PC-3 (cell line): ENCODE results near the gene SCYL1.
"Not testable (repeated sequence)": the region's sequence is repeated elsewhere in the genome, so short reads cannot be mapped to it uniquely, and the experiment has no call there.

Experiments
- CTCF ChIP-seq: fragments of 300-600 bp; sonication (generic); conservative IDR thresholded peaks from 2 replicates; pipeline ENCODE4 v1.5.1; 2017; ENCODE audit warnings: antibody characterized with exemption, low read depth, mild to moderate bottlenecking, low read length
- EZH2 ChIP-seq: fragments of 300-600 bp; sonication (generic); IDR thresholded peaks from one replicate; pipeline ENCODE4 v1.6.1; 2017; ENCODE audit warnings: antibody characterized with exemption, mild to moderate bottlenecking, low read length; ENCODE audit not compliant: unreplicated experiment

- TF ChIP-seq CTCF, EZH2: not testable (repeated sequence)
These were observed 2.9 kb upstream of the SCYL1 start for GRCh38 chr11:65521777-65522521.
